ENCODE results near the gene ZNF865. TPM values are rescaled to one million over a fixed set of nuclear protein-coding genes. Genes with fewer than 3 reads are reported as not detected.

ZNF865 gene
- total RNA-seq, 2 experiments from 2014 or later, result 3.0 to 11.3 TPM

- Histone ChIP-seq H3K36me3 (ENCODE audit: insufficient read depth, low read length) (peaks cover 19% of the 10 kb centered on the region), H3K9me2 (ENCODE audit: insufficient read depth, low read length) (no peaks in the 10 kb centered on the region), H3K9me3 (ENCODE audit: low read length) (no peaks in the 10 kb centered on the region), H3K4me3 (ENCODE audit: low read depth, low read length, poor library complexity, severe bottlenecking) (peak overlapping the region; percentile 88), H3K27ac (ENCODE audit: low read depth, low read length, poor library complexity, severe bottlenecking) (peak overlapping the region; percentile 49), H4K20me1 (ENCODE audit: insufficient read depth, low read length) (peaks cover 4% of the 10 kb centered on the region; the same call in 1 of the 2 replicates), H3K4me2 (ENCODE audit: low read length) (peak overlapping the region; percentile 91), H2AFZ (ENCODE audit: low read length) (no peak overlapping the region), H3K79me2 (ENCODE audit: insufficient read depth, low read depth, low read length) (peaks cover 9% of the 10 kb centered on the region; the same call in 1 of the 2 replicates), H3K4me1 (ENCODE audit: insufficient read depth, low read length, poor library complexity, severe bottlenecking) (peaks cover 12% of the 10 kb centered on the region)
- ChIA-PET POLR2A (no interaction called here), CTCF (ENCODE audit: unreplicated experiment) (no interaction called here)
- no peak for DNase-seq (ENCODE audit: low spot score)
- intact Hi-C loops (cut with micrococcal nuclease; ENCODE audit: unreplicated experiment), result no loop called here
- BruUV-seq (replicated peaks), result no TSS peak
- no peak for TF ChIP-seq CTCF (conservative IDR thresholded peaks at IDR 0.05; ENCODE audit: low read length)
Observed at GRCh38 chr19:55578761-55579747, 26.4 kb upstream of the ZNF865 start.

GRCh38 chr19:55579766-55580621, 25.5 kb upstream of the ZNF865 start:
- TF ChIP-seq EZH2phosphoT487 (IDR thresholded peaks at IDR 0.05; ENCODE audit: borderline replicate concordance, low read depth, low read length), result no peak
- TF ChIP-seq CTCF (conservative IDR thresholded peaks at IDR 0.05; ENCODE audit: low read length), result no peak
- Histone ChIP-seq H3K4me2 (ENCODE audit: low read length) (peak overlapping the region; percentile 91), H3K79me2 (ENCODE audit: insufficient read depth, low read depth, low read length) (peaks cover 9% of the 10 kb centered on the region; the same call in 1 of the 2 replicates), H3K4me3 (ENCODE audit: low read depth, low read length, poor library complexity, severe bottlenecking) (peak overlapping the region; percentile 88), H2AFZ (ENCODE audit: low read length) (peak overlapping the region; percentile 3; the same call in 1 of the 2 replicates), H3K9me3 (ENCODE audit: low read length) (no peaks in the 10 kb centered on the region), H3K9me2 (ENCODE audit: insufficient read depth, low read length) (no peaks in the 10 kb centered on the region), H3K4me1 (ENCODE audit: insufficient read depth, low read length, poor library complexity, severe bottlenecking) (peaks cover 12% of the 10 kb centered on the region), H3K27ac (ENCODE audit: low read depth, low read length, poor library complexity, severe bottlenecking) (peak overlapping the region; percentile 49), H4K20me1 (ENCODE audit: insufficient read depth, low read length) (peaks cover 4% of the 10 kb centered on the region; the same call in 1 of the 2 replicates), H3K36me3 (ENCODE audit: insufficient read depth, low read length) (peaks cover 19% of the 10 kb centered on the region)
- BruUV-seq (replicated peaks), result no TSS peak
- ChIA-PET CTCF (ENCODE audit: unreplicated experiment) (no interaction called here), POLR2A (no interaction called here)
- intact Hi-C loops (cut with micrococcal nuclease; ENCODE audit: unreplicated experiment), result loop anchor here (2.0 kb wide), 1 partner anchor 19 kb away; the partner anchor contains the start of gene FIZ1
- peak; percentile 46 for DNase-seq (ENCODE audit: low spot score)

Data from OCI-LY7 (cell line).